GM12878 (cell line): ENCODE data around the gene DLG1. TPM values are rescaled to one million over a fixed set of nuclear protein-coding genes. Genes with fewer than 3 reads are reported as not detected.
A peak's percentile ranks its signal among the peaks of the same experiment; 100 is the strongest.

Experiments used
- ATAC-seq: fragments of 200-7000 bp; cut with Tn5 transposase; 3 replicates; pipeline ENCODE4 v1.9.1; 2020; ENCODE audit warnings: mild to moderate bottlenecking, moderate library complexity
- BruUV-seq: library from RNA; stranded (reverse); fragments of 400-500 nt; replicated peaks from 2 replicates; lab custom pipeline; 2021; lab: Mats Ljungman, UMichigan
- CTCF ChIA-PET: fragments of 300-600 bp; sonication (Branson Sonifier 250); formaldehyde crosslinking; extraction: SDS; loops from one replicate; lab custom pipeline; 2021; ENCODE audit warnings: inconsistent platforms; lab: Yijun Ruan, JAX
- POLR2A ChIA-PET: fragments of 350-600 bp; formaldehyde crosslinking; extraction: SDS; loops from one replicate; lab custom pipeline; 2021; ENCODE audit warnings: inconsistent platforms; lab: Charles Lee
- RAD21 ChIA-PET: fragments of 300-600 bp; sonication (Branson Sonifier 250); formaldehyde crosslinking; loops from one replicate; lab custom pipeline; 2023; ENCODE audit warnings: antibody characterized with exemption; ENCODE audit not compliant: unreplicated experiment; lab: Charles Lee
- SMC1A ChIA-PET: fragments of 300-600 bp; sonication (Branson Sonifier 250); formaldehyde crosslinking; loops from one replicate; lab custom pipeline; 2023; ENCODE audit not compliant: unreplicated experiment, uncharacterized antibody; lab: Charles Lee
- DNase-seq: peaks from one replicate; pipeline ENCODE4 v3.0.0-alpha.2; 2011; ENCODE audit warnings: low read depth, low spot score
- FAIRE-seq: peaks from 3 replicates; lab custom pipeline; 2011; peaks lifted over from hg19 to GRCh38; lab: Jason Lieb, UNC
- H2AFZ ChIP-seq: 2 replicates; pipeline ENCODE4 v1.6.0; 2011; ENCODE audit warnings: low read depth, low read length, control low read depth; ENCODE audit not compliant: control insufficient read depth
- H3K27ac ChIP-seq: 2 replicates; pipeline ENCODE4 v1.5.1; 2011; ENCODE audit warnings: control low read depth; ENCODE audit not compliant: control insufficient read depth, insufficient read depth
- H3K27me3 ChIP-seq, 2 experiments: replicated peaks in 1 of 2; 2 replicates each; pipeline versions ENCODE4 v1.6.0 to v1.6.1; 2011; ENCODE audit warnings: low read length in 1 of 2; ENCODE audit not compliant: control insufficient read depth in 2 of 2, insufficient read depth in 2 of 2
- H3K36me3 ChIP-seq, 2 experiments: 2 replicates each; pipeline ENCODE4 v1.5.1; 2011; ENCODE audit warnings: low read length in 1 of 2; ENCODE audit not compliant: control insufficient read depth in 2 of 2, insufficient read depth in 2 of 2
- H3K4me1 ChIP-seq: 2 replicates; pipeline ENCODE4 v1.6.1; 2011; ENCODE audit warnings: mild to moderate bottlenecking, low read length, moderate library complexity, mixed read lengths; ENCODE audit not compliant: control insufficient read depth, insufficient read depth
- H3K4me2 ChIP-seq: 2 replicates; pipeline ENCODE4 v1.6.0; 2011; ENCODE audit warnings: control low read depth; ENCODE audit not compliant: control insufficient read depth, insufficient read depth
- H3K4me3 ChIP-seq: fragments of 200-600 bp; sonication (generic); 2 replicates; pipeline ENCODE4 v1.5.1; 2016
- H3K79me2 ChIP-seq: 2 replicates; pipeline ENCODE4 v1.6.0; 2011; ENCODE audit warnings: low read length; ENCODE audit not compliant: control insufficient read depth, insufficient read depth
- H3K9ac ChIP-seq: 2 replicates; pipeline ENCODE4 v1.8.0; 2011; ENCODE audit warnings: low read length, control low read depth, mixed read lengths; ENCODE audit not compliant: control insufficient read depth, insufficient read depth
- H3K9me3 ChIP-seq: replicated peaks from 3 replicates; pipeline ENCODE4 v1.5.1; 2011; ENCODE audit warnings: mild to moderate bottlenecking, low read length; ENCODE audit not compliant: control insufficient read depth, insufficient read depth
- H4K20me1 ChIP-seq: 2 replicates; pipeline ENCODE4 v1.6.0; 2011; ENCODE audit not compliant: control insufficient read depth, insufficient read depth
- BHLHE40 ChIP-seq, 2 experiments: fragments of 450-650 bp in 1 of 2; IDR thresholded peaks; 2 replicates each; pipeline ENCODE4 v1.6.1; 2011 to 2017; ENCODE audit warnings: low read depth in 2 of 2, borderline replicate concordance in 1 of 2, improper control_type of control experiment in 1 of 2, low read length in 1 of 2, mild to moderate bottlenecking in 1 of 2
- CEBPB ChIP-seq, 2 experiments: fragments of 150-350 bp in 1 of 2; IDR thresholded peaks; 2 replicates each; pipeline ENCODE4 v1.6.1; 2012 to 2014; ENCODE audit warnings: low read depth in 2 of 2, low read length in 2 of 2, borderline replicate concordance in 1 of 2, inconsistent platforms in 1 of 2
- CREB1 ChIP-seq: IDR thresholded peaks from 2 replicates; pipeline ENCODE4 v1.6.1; 2012; ENCODE audit warnings: low read depth, mild to moderate bottlenecking, inconsistent platforms
- FOXM1 ChIP-seq: IDR thresholded peaks from 2 replicates; pipeline ENCODE4 v1.6.1; 2012; ENCODE audit warnings: low read depth, mild to moderate bottlenecking, inconsistent platforms, low read length, moderate library complexity
- JUNB ChIP-seq: IDR thresholded peaks from 2 replicates; pipeline ENCODE4 v1.6.1; 2016; ENCODE audit warnings: antibody characterized with exemption, mild to moderate bottlenecking
- JUND ChIP-seq: IDR thresholded peaks from 2 replicates; pipeline ENCODE4 v1.6.1; 2012; ENCODE audit warnings: low read depth, mild to moderate bottlenecking, low read length, improper control_type of control experiment, moderate library complexity
- MYC ChIP-seq: IDR thresholded peaks from 2 replicates; pipeline ENCODE4 v1.6.1; 2011; ENCODE audit warnings: mild to moderate bottlenecking, low read length, moderate library complexity, inconsistent platforms; ENCODE audit not compliant: insufficient read depth, insufficient replicate concordance, insufficient read length, severe bottlenecking
- NFXL1 ChIP-seq: fragments of 450-650 bp; IDR thresholded peaks from 2 replicates; pipeline ENCODE4 v1.6.1; 2017; ENCODE audit warnings: antibody characterized with exemption, mild to moderate bottlenecking, borderline replicate concordance
- PAX5 ChIP-seq: IDR thresholded peaks from 2 replicates; pipeline ENCODE4 v1.6.1; 2011; ENCODE audit warnings: low read depth, low read length, borderline replicate concordance
- POLR2A ChIP-seq: IDR thresholded peaks from 2 replicates; pipeline ENCODE4 v1.6.1; 2011; ENCODE audit warnings: low read depth, mild to moderate bottlenecking, low read length
- RAD21 ChIP-seq: IDR thresholded peaks from 2 replicates; pipeline ENCODE4 v1.6.1; 2011; ENCODE audit warnings: mild to moderate bottlenecking, low read depth, low read length, moderate library complexity; ENCODE audit not compliant: insufficient read depth
- RFX5 ChIP-seq: IDR thresholded peaks from 2 replicates; pipeline ENCODE4 v1.6.1; 2011; ENCODE audit warnings: low read depth, low read length, improper control_type of control experiment
- SP1 ChIP-seq: IDR thresholded peaks from one replicate; pipeline ENCODE4 v1.6.1; 2011; ENCODE audit warnings: low read depth, low read length
- TCF7 ChIP-seq: IDR thresholded peaks from 2 replicates; pipeline ENCODE4 v1.6.1; 2014; ENCODE audit warnings: antibody characterized with exemption, borderline replicate concordance
- WGBS: methylation state at CpG from one replicate; pipeline ENCODE4 v1.1.6; 2016; ENCODE audit warnings: low lambda C conversion rate; ENCODE audit not compliant: insufficient replicate concordance, insufficient coverage; ENCODE audit errors: missing lambda C conversion rate; 5-methylcytosine and 5-hydroxymethylcytosine counted together
- in situ Hi-C: fragments of 300-500 bp; cut with MboI; formaldehyde crosslinking; loops from 9 replicates; pipeline ENCODE4 v1.14.3; 2018; ENCODE audit warnings: mixed read lengths
- intact Hi-C: fragments of 100-400 bp; cut with micrococcal nuclease; formaldehyde crosslinking; loops from one replicate; pipeline ENCODE4 v1.14.2; 2022; ENCODE audit not compliant: unreplicated experiment
- polyA plus RNA-seq, 11 experiments: library from polyadenylated mRNA; depleted of rRNA in 4 of 11; unstranded in 6 of 11; stranded (reverse) in 5 of 11; fragments of >200 nt; fragmentation: Nextera tagmentation in 4 of 11; fragmentation: Illumina TruSeq in 1 of 11; extraction: Ambion mirVana in 4 of 11; extraction: Trizol in 1 of 11; gene quantifications; 1 replicate in 1 of 11; 2 replicates in 10 of 11; pipeline versions ENCODE4 v1.2.1 to v1.2.3, GENCODE V29; 2011 to 2016; ENCODE audit warnings: inconsistent platforms in 2 of 11, missing spikeins in 2 of 11, low read depth in 1 of 11
- total RNA-seq, 4 experiments: library from RNA; depleted of rRNA in 3 of 4; stranded (reverse); fragments of >200 nt in 3 of 4; fragmentation: Illumina TruSeq in 1 of 4; extraction: Trizol in 1 of 4; gene quantifications; 2 replicates each; pipeline versions ENCODE4 v1.2.1 to v1.2.3, GENCODE V29; 2013 to 2021
- TF ChIP-seq, protein P1 (sequence below): IDR thresholded peaks from 2 replicates; pipeline ENCODE4 v1.6.1; 2012; ENCODE audit warnings: low read length, inconsistent platforms
- TF ChIP-seq, protein P2 (sequence below): fragments of 450-650 bp; IDR thresholded peaks from 2 replicates; pipeline ENCODE4 v1.6.1; 2016; ENCODE audit warnings: mild to moderate bottlenecking

DLG1 gene
- total and polyA plus RNA-seq, 10 of the 15 experiments (the other 5 are each of a cell fraction or from before 2014, with no cell fraction given): 9.2 to 63.1 (median 40.1) TPM

DNA sequence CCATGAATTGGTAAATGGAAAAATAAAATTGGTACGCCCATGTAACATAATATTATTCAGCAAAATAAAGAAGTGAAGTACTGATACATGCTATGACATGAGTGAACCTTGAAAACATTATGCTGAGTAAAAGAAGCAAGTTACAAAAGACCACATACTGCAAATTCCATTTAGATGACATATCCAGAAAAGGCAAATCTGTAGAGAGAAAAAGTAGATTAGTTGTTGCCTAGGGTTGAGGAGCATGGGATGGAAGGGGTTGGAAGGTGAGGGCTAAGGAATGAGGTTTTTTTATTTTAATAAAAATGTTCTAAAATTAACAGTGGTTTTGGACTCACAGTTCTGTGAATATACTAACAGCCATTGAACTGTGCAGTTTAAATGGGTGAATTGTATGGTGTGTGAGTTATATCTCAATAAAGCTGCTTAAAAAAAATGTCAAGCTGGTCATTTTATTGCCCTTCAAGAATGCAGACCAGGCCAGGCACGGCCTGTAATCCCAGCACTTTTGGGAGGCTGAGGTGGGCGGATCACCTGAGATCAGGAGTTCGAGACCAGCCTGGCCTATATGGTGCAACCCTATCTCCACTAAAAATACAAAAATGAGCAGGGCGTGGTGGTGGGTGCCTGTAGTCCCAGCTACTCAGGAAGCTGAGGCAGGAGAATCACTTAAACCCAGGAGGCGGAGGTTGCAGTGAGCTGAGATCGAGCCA is 8.1 kb upstream of the DLG1 start (continued):
- TF ChIP-seq, protein P1, sequence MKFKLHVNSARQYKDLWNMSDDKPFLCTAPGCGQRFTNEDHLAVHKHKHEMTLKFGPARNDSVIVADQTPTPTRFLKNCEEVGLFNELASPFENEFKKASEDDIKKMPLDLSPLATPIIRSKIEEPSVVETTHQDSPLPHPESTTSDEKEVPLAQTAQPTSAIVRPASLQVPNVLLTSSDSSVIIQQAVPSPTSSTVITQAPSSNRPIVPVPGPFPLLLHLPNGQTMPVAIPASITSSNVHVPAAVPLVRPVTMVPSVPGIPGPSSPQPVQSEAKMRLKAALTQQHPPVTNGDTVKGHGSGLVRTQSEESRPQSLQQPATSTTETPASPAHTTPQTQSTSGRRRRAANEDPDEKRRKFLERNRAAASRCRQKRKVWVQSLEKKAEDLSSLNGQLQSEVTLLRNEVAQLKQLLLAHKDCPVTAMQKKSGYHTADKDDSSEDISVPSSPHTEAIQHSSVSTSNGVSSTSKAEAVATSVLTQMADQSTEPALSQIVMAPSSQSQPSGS: no peak
- TF ChIP-seq MYC (no peak), NFXL1 (no peak), RFX5 (no peak), FOXM1 (no peak), JUNB (no peak), SP1 (no peak), CEBPB (IDR thresholded peaks at IDR 0.05; ENCODE audit: borderline replicate concordance in 1 of 2, low read depth in 2 of 2, low read length in 2 of 2) (no peak)
- TF ChIP-seq, all 136 proteins: peak for 0

GRCh38 chr3:197305854-197306253 is 7.4 kb upstream of the DLG1 start:
- WGBS: 0% methylated on average over 1 of the region's 1 CpG
- H3K27ac ChIP-seq: no peak overlapping the region
- H3K4me2 ChIP-seq: peak overlapping the region; percentile 15; the same call in 1 of the 2 replicates
- in situ Hi-C loops: no loop called here
- peak; percentile 75 for DNase-seq
- peak; percentile 96 for ATAC-seq
- H3K4me1 ChIP-seq: peaks cover 19% of the 10 kb centered on the region
- ChIA-PET CTCF (interaction anchor here (1.0 kb wide), 1 partner anchor 29 kb away, joined by 4 read pairs; no protein-coding TSS in a partner anchor), POLR2A (interaction anchor here (1.0 to 1.3 kb wide), 2 partner anchors 89 to 438 kb away, joined by 3 to 11 read pairs; partner anchors contain the start of gene SENP5), RAD21 (interaction anchor here (0.5 to 2.2 kb wide), 4 partner anchors 49 to 196 kb away, joined by 3 to 8 read pairs (median 4); no protein-coding TSS in a partner anchor), SMC1A (interaction anchor here (1.3 to 1.7 kb wide), 3 partner anchors 10 to 49 kb away, joined by 3 to 5 read pairs (median 4); no protein-coding TSS in a partner anchor)
- no peak overlapping the region for H2AFZ ChIP-seq
- H3K9me3 ChIP-seq: no peaks in the 10 kb centered on the region
- H3K9ac ChIP-seq: no peak overlapping the region
- H3K36me3 ChIP-seq: no peaks in the 10 kb centered on the region
- no peak overlapping the region for H3K4me3 ChIP-seq
- intact Hi-C loops: loop anchor here (2.0 kb wide), 1 partner anchor 89 kb away; no protein-coding TSS in a partner anchor
- no TSS peak for BruUV-seq
- peak; percentile 94 for FAIRE-seq
- H3K79me2 ChIP-seq: no peaks in the 10 kb centered on the region
- no peaks in the 10 kb centered on the region for H4K20me1 ChIP-seq
- H3K27me3 ChIP-seq: no peaks in the 10 kb centered on the region; a peak in 2 of 4 replicates
- TF ChIP-seq, protein P2, sequence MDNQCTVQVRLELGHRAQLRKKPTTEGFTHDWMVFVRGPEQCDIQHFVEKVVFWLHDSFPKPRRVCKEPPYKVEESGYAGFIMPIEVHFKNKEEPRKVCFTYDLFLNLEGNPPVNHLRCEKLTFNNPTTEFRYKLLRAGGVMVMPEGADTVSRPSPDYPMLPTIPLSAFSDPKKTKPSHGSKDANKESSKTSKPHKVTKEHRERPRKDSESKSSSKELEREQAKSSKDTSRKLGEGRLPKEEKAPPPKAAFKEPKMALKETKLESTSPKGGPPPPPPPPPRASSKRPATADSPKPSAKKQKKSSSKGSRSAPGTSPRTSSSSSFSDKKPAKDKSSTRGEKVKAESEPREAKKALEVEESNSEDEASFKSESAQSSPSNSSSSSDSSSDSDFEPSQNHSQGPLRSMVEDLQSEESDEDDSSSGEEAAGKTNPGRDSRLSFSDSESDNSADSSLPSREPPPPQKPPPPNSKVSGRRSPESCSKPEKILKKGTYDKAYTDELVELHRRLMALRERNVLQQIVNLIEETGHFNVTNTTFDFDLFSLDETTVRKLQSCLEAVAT: peak; percentile 82
- TF ChIP-seq POLR2A: no peak
- peak; percentile 68 for TF ChIP-seq CREB1
- peak; percentile 25 to 31; a peak in 1 of 4 replicates for TF ChIP-seq BHLHE40 (IDR thresholded peaks at IDR 0.05; ENCODE audit: borderline replicate concordance in 1 of 2, low read depth in 2 of 2, low read length in 1 of 2)
- TF ChIP-seq JUND: no peak
- TF ChIP-seq TCF7: peak; percentile 48; the same call in 1 of the 2 replicates
- TF ChIP-seq PAX5: peak; percentile 67; the same call in 1 of the 2 replicates
- TF ChIP-seq RAD21: 0 out of 2 replicates have a peak, but pooled peaks have one; percentile 8
